Left renal pelvis (tissue), 4 donors: ENCODE data around the gene MRPS15. TPM values are rescaled to one million over a fixed set of nuclear protein-coding genes. Genes with fewer than 3 reads are reported as not detected.

Experiments used
- DNase-seq, 4 donors: peaks; one replicate each; pipeline ENCODE4 v3.0.0-alpha.2; 2013; ENCODE audit warnings: low read depth in 4 of 4, low spot score in 3 of 4
- polyA plus RNA-seq, 4 donors: library from polyadenylated mRNA; unstranded; fragments of 120-200 nt; gene quantifications; one replicate each; pipeline ENCODE4 v1.2.1, GENCODE V29; 2013; ENCODE audit not compliant: insufficient read length in 4 of 4

Gene MRPS15
- polyA plus RNA-seq, 4 donors: 50.0 to 78.4 (median 70.3) TPM

- DNase-seq: no peak
These were observed 615 bp upstream of the MRPS15 start for GRCh38 chr1:36464605-36465393.

- no peak for DNase-seq
These were observed 751 bp downstream of the MRPS15 start for GRCh38 chr1:36463463-36463802.

- DNase-seq: no peak
These were observed 5.3 kb downstream of the MRPS15 start for GRCh38 chr1:36458910-36459309.

- DNase-seq: no peak
These were observed 6.5 kb downstream of the MRPS15 start for GRCh38 chr1:36457691-36458090.

- no peak for DNase-seq
These were observed 7.7 kb downstream of the MRPS15 start for GRCh38 chr1:36456391-36456928.

GRCh38 chr1:36455386-36455785 is 8.8 kb downstream of the MRPS15 start:
- no peak for DNase-seq

GRCh38 chr1:36453600-36454388 is 10.4 kb downstream of the MRPS15 start:
- DNase-seq: no peak

- DNase-seq: no peak
These were observed 11.1 kb downstream of the MRPS15 start for GRCh38 chr1:36453051-36453450.

- no peak for DNase-seq
These were observed 13.3 kb downstream of the MRPS15 start for GRCh38 chr1:36450919-36451305.

- DNase-seq: peak; percentile 93 to 94 (median 94)
These were observed 13.8 kb downstream of the MRPS15 start, which contains the start of gene OSCP1 for GRCh38 chr1:36450270-36450918. Gene OSCP1, minus strand, starts transcription at chr1:36450451. Its CDS starts 82 bp downstream, at chr1:36450369.

- no peak for DNase-seq
These were observed 15.6 kb downstream of the MRPS15 start for GRCh38 chr1:36448530-36449056.

GRCh38 chr1:36447450-36447849 is 16.7 kb downstream of the MRPS15 start:
- no peak for DNase-seq

GRCh38 chr1:36446746-36447145 is 17.4 kb downstream of the MRPS15 start:
- DNase-seq: no peak

- DNase-seq: no peak
These were observed 17.9 kb downstream of the MRPS15 start for GRCh38 chr1:36446271-36446670.

- no peak for DNase-seq
These were observed 20.9 kb downstream of the MRPS15 start for GRCh38 chr1:36443297-36443696.

GRCh38 chr1:36442337-36442736 is 21.8 kb downstream of the MRPS15 start:
- no peak for DNase-seq

- DNase-seq: no peak
These were observed 23.5 kb downstream of the MRPS15 start for GRCh38 chr1:36440646-36441045.

- DNase-seq: no peak
These were observed 24.1 kb downstream of the MRPS15 start for GRCh38 chr1:36440044-36440443.

- DNase-seq: no peak
These were observed 25.5 kb downstream of the MRPS15 start for GRCh38 chr1:36438715-36439114.

- no peak for DNase-seq
These were observed 27.4 kb downstream of the MRPS15 start for GRCh38 chr1:36436821-36437220.

GRCh38 chr1:36433102-36433501 is 31.1 kb downstream of the MRPS15 start:
- no peak for DNase-seq
